ENCODE results near the gene SH2D7.
A peak's percentile ranks its signal among the peaks of the same experiment; 100 is the strongest.

Gene SH2D7

GRCh38 chr15:78083687-78084448 lies 8.5 kb upstream of the SH2D7 start:
- ATAC-seq, result no peak; the same call in 2 of the 3 replicates
- TF ChIP-seq ARNTL (CRISPR knock-in tag; IDR thresholded peaks at IDR 0.05; ENCODE audit: borderline replicate concordance, low read depth), result no peak
- no peak for TF ChIP-seq ZNF70 (CRISPR knock-in tag; IDR thresholded peaks at IDR 0.05)
- no peak for TF ChIP-seq OSR1 (CRISPR knock-in tag; IDR thresholded peaks at IDR 0.05)
- TF ChIP-seq ZNF565 (CRISPR knock-in tag; conservative IDR thresholded peaks at IDR 0.05; ENCODE audit: low read depth), result no peak
- no peak for TF ChIP-seq ZFP30 (CRISPR knock-in tag; IDR thresholded peaks at IDR 0.05)
- TF ChIP-seq BACH2 (CRISPR knock-in tag; IDR thresholded peaks at IDR 0.05; ENCODE audit: borderline replicate concordance), result no peak
- TF ChIP-seq ISL1 (CRISPR knock-in tag; IDR thresholded peaks at IDR 0.05), result no peak
- no peak for TF ChIP-seq SNAI2 (CRISPR knock-in tag; IDR thresholded peaks at IDR 0.05)
- no peak for TF ChIP-seq TCF4 (CRISPR knock-in tag; IDR thresholded peaks at IDR 0.05; ENCODE audit: borderline replicate concordance)
- TF ChIP-seq ZNF8 (CRISPR knock-in tag; IDR thresholded peaks at IDR 0.05), result no peak
- no peak for TF ChIP-seq CREB5 (CRISPR knock-in tag; IDR thresholded peaks at IDR 0.05; ENCODE audit: low read depth)

GRCh38 chr15:78084449-78084750 lies 8.0 kb upstream of the SH2D7 start:
- TF ChIP-seq RARB (CRISPR knock-in tag; IDR thresholded peaks at IDR 0.05) (no peak), ZC3H10 (CRISPR knock-in tag; IDR thresholded peaks at IDR 0.05) (no peak), ESRRG (CRISPR knock-in tag; IDR thresholded peaks at IDR 0.05) (no peak)
- no peak for ATAC-seq

- TF ChIP-seq CSDC2 (CRISPR knock-in tag; IDR thresholded peaks at IDR 0.05) (no peak), ESRRG (CRISPR knock-in tag; IDR thresholded peaks at IDR 0.05) (no peak), SNAI2 (CRISPR knock-in tag; IDR thresholded peaks at IDR 0.05) (no peak), POU6F1 (CRISPR knock-in tag; IDR thresholded peaks at IDR 0.05; ENCODE audit: borderline replicate concordance, low read depth) (no peak), ZFP30 (CRISPR knock-in tag; IDR thresholded peaks at IDR 0.05) (no peak), PATZ1 (CRISPR knock-in tag; IDR thresholded peaks at IDR 0.05; ENCODE audit: borderline replicate concordance) (no peak), ZNF8 (CRISPR knock-in tag; IDR thresholded peaks at IDR 0.05) (no peak), ISL1 (CRISPR knock-in tag; IDR thresholded peaks at IDR 0.05) (no peak), OSR1 (CRISPR knock-in tag; IDR thresholded peaks at IDR 0.05) (no peak), BACH2 (CRISPR knock-in tag; IDR thresholded peaks at IDR 0.05; ENCODE audit: borderline replicate concordance) (no peak), RARB (CRISPR knock-in tag; IDR thresholded peaks at IDR 0.05) (no peak), CSRNP3 (CRISPR knock-in tag; IDR thresholded peaks at IDR 0.05) (no peak), TSHZ2 (CRISPR knock-in tag; IDR thresholded peaks at IDR 0.05) (no peak), TCF4 (CRISPR knock-in tag; IDR thresholded peaks at IDR 0.05; ENCODE audit: borderline replicate concordance) (no peak), GLIS3 (CRISPR knock-in tag; IDR thresholded peaks at IDR 0.05) (no peak), ARNTL (CRISPR knock-in tag; IDR thresholded peaks at IDR 0.05; ENCODE audit: borderline replicate concordance, low read depth) (no peak), CREB5 (CRISPR knock-in tag; IDR thresholded peaks at IDR 0.05; ENCODE audit: low read depth) (no peak)
- ATAC-seq, result peak; percentile 42; the same call in 2 of the 3 replicates
Observed at GRCh38 chr15:78085928-78086327, 6.4 kb upstream of the SH2D7 start.
